Measurements from ENCODE around the gene KIF3B.
A peak's percentile ranks its signal among the peaks of the same experiment; 100 is the strongest.
"Not testable (repeated sequence)": the region's sequence is repeated elsewhere in the genome, so short reads cannot be mapped to it uniquely, and the experiment has no call there.

KIF3B gene

DNA sequence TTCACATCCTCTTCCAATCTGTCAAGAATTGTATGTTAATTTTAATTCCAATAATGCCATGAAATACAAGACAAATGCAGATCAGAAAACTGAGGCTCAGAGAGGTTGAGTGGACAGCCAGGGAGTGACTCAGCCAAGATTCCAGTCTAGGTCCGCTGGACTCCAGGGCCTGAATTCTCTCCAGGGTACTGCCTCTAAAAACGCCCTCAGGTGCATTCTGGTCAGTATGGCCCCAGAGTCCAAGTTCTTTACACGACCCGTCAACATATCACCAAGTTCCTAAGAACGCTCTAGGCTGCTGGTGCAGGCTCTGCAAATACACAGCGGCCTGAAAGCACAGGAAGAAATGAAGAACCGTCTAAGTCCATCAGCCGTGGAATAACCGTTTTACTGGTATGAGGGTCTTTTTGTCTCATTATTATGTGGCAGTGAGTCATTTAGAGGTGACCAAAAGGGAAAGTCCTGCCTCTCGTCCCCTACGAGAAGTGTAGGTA, 80.0 kb downstream of the KIF3B start:
- DNase-seq (ENCODE audit: low read depth), result no peak

DNA sequence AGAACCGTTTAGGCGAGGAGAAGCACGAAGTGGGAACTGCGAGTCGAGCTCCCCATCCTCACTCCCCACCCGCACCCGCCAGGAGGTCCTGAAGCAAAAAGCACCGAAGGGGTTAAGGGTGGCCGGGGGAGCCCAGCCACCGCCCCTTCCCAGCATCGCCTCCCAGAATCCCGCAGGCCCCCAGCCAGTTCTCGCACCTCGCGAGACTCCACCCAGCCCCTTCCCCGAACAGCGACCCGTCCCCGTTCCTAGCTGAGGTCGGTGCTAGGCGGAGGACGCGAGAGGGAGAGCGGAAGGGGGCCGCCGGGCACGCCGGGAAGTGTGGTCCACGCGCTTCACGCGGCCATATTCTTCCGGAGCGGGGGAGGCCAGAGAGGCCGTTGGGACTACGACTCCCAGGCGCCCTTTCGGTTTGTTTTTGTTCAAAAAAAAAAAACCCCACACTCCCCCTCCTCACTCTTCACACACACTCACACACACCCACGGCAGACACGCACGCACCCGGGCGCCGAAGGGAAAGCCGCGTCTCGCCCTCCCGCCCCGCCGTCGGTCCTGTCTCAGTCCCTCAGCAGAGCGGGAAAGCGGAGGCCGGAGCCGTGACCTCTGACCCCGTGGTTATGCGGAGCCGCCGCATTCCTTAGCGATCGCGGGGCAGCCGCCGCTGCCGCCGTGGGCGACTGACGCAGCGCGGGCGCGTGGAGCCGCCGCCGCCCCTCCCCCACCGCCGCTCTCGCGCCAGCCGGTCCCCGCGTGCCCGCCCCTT, 80.6 kb downstream of the KIF3B start, which contains the start of gene ASXL1:
Gene ASXL1 (plus strand): TSS at position 463 of the 763 bp plus-strand sequence. CDS start 445 bp downstream, outside the sequence.
- peak; percentile 93 for DNase-seq (ENCODE audit: low read depth)

DNA sequence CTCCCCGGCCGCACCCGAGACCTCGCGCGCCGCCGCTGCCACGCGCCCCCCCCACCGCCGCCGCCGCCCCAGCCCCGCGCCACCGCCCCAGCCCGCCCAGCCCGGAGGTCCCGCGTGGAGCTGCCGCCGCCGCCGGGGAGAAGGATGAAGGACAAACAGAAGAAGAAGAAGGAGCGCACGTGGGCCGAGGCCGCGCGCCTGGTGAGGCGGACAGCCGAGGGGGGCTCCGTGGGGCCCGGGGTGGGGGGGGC, 81.1 kb downstream of the KIF3B start:
- DNase-seq (ENCODE audit: low read depth), result no peak

DNA sequence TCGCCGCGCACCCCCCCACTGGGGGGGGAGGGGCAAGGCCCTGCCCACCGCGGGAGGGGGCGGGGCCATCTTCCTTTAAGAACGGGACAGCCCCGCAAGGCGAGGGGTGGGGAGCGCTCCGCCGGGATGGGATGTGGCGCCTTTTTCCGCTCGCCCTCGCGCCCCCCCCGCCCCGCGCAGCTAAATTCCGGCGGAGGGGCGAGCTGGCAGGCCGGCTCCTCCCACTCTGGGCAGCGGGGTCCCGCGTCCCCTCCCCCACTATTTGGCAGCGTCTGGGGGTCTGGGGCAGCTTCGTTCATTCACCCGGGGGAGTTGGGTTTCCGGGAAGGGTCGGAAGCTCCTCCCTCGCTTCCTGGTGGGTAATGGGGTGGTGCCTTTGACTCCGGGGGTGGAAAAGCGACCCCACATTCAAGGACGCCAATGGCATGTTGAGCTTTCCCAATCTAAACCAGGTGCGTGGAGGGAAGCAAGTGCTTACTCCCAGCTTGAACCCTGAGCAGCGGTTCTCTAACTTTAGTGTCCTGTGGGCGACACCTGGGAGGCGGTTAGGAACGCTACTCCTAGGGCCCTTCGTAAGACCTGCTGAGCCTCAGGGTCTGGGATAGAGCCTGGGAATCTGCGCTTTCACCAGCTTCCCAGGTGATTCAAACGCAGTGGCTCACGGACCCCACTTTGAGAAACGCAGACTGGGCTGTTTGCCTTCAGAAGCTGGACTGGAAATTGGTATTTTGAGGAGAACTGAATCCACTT, 81.6 kb downstream of the KIF3B start:
- peak; percentile 67 for DNase-seq (ENCODE audit: low read depth)

DNA sequence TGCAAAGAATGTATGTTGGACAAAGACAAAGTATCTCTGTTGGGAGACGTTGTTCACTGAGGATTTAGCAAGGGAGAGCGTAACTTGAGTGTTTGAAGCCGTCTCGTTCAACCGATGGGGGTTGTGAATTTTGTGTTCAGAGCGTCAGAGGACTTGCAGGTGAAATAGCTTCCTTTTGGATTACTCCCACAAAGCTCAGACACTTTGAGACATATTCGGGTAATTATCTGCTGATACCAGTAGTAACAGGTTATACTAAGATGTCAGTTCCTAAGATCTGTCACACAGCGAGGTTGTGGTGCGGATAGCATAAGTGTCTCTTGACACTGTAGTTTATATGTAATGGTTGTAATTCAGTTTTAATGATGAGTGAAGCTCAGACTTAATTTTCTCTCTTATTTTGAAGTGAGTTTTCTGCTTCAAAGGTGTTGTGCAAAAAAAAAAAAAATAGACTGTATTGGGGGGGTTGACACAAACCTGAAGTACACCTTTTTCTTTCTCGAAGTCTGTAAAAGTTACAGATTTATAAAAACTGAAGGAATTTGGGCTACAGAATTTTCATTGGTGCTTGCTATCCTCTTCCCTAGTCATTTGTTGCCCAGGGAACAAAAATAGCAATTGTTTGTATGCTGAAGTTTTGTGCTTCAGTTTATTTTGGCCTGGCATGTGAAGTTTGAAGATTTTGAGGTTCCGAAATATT, 82.3 kb downstream of the KIF3B start:
- DNase-seq (ENCODE audit: low read depth), result no peak

DNA sequence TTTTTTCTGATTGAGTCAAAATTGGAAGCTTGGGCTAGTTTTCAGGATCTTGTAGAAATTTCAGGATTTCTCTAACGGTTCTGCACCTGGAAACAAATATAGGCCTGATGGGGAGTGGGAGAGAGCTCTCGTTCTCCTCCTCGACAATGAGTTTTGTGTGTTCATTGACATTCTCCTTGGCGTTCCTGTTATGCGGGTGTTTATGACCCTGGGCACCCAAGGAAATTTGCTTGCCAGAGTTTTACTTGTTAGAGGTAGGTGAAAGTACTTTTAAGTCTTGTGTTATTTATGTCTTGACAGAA, 82.8 kb downstream of the KIF3B start:
- DNase-seq (ENCODE audit: low read depth), result no peak

DNA sequence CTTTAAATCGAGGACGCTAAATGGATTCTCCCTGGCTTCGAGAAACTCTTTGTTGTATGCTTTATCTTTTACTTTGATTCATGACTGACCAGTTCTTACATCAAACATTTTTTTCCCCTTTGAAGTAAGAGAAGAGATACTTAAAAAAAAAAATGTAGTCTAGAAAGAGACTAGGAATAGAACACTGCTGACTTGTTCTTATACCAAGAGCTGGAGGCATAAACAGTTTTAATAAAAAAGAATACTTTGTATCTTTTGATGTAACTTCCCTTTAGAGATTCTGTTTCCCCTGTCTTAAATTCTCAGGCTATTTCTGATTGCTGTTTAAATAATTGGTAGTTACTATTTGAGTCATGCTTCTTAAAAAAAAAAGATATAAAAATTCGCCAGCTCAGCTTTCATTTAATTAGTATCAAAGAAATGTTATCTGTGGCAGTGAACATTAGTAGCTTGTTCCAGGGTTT, 85.5 kb downstream of the KIF3B start:
- no peak for DNase-seq (ENCODE audit: low read depth)

DNA sequence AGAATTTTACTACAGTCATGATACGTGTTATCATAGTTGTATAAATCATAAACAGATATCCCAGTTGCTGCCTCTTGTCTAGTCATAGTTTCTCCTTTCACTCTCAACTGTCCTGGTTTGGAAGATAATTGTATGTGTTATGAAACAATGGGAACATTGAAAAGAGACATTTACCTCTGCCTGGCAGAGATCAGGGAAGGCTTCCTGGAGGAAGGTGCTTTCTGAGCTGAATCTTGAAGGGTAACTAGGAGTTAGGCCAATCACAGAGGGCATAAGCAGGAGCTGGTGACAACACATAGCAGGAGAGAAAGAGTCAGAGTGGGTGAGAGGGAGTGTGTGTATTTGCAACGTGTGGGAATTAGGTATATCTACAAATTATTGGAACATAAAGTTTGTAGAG, 86.0 kb downstream of the KIF3B start:
- no peak for DNase-seq (ENCODE audit: low read depth)

DNA sequence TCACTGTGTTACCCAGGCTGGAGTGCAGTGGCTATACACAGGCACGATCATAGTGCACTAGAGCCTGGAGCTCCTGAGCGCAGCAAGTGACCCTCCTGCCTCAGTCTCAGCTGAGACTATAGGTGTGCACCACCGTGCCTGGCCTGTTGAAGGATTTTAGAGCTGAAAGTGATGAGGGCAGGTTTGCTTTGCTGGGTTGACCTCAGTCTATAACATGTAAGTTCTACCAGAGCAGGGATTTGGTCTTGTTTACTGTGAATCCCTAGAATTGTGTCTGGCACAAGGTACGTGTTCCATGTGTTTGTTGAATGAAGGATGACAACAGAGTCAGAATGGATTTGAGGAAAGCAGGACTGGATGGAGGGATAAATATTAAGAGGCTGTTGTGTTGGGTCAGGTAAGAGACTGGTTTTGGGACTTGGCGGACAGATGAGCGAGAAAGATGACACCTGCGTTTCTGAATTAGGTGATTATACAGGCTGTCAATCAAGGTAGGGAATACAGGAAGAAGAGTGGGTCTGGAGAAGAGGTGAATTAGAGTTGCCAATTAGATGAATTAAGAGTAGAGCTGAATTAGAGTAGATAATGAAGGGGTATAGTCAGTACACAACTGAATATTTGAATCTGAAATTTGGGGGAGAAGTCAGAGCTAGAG, 87.2 kb downstream of the KIF3B start:
- no peak for DNase-seq (ENCODE audit: low read depth)

DNA sequence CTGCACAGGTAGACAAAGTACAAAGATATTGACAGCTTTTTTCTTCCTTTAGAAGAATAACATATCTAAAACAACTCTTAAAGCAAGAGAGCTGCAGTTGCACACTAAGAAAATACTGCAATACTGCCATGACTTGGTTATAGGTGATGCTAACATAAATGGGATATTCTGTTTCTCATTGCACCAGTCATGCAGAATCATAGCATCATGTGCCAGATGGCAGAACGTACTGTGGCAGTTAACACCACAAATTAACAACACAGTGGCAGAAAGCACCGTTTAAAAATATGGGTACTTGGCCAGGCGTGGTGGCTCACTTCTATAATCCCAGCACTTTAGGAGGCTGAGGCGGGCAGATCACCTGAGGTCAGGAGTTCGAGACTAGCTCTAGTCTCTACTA, 88.1 kb downstream of the KIF3B start:
- no peak for DNase-seq (ENCODE audit: low read depth)

DNA sequence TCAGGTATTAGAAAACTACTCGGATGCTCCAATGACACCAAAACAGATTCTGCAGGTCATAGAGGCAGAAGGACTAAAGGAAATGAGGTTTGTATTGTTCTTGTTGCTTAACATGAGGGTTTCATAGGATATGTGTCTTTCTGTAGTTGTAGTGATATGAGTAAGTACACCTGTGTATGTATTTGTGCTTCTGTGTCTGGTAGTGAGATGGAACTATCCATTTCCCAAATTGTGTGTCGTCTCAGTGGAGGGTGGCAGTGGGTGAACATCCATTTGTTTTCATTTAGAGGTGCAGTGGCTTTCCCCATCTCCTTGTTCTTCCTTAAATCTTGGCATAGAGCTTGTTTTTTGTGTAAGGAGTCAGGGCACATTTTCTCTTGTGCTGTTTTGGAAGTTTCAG, 88.9 kb downstream of the KIF3B start:
- DNase-seq (ENCODE audit: low read depth), result no peak

DNA sequence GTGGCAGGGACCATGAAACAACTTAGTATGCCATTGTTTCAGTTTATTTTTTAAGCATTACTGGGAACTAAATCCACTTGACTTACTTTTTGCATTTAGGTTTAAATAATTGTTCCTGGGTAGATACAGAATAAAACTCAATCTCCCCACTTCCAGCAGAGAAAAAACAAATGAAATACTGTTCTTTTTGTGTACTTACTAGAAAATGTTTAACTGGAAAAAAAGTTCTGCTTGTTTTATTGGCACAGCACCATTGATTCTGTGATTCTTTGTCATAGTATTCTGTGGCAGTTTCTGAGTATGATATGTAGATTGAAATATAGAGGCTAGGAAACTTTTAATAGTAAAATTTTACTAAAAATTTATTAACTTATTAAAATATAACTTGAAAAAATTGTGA, 90.9 kb downstream of the KIF3B start:
- no peak for DNase-seq (ENCODE audit: low read depth)

DNA sequence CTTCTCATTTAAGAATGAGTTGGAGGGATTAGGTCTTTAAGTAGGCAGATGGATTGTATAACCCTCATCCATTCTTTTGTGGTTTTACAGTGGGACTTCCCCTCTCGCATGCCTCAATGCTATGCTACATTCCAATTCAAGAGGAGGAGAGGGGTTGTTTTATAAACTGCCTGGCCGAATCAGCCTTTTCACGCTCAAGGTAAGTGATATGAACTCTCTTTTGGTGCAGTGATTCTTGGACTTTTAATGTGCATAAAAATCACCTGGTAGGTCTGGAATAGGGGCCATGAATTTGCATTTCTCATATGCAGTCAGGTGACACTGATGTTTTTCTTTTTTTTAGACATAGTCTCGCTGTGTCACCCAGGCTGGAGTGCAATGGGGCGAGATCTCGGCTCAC, 91.5 kb downstream of the KIF3B start:
- no peak for DNase-seq (ENCODE audit: low read depth)

DNA sequence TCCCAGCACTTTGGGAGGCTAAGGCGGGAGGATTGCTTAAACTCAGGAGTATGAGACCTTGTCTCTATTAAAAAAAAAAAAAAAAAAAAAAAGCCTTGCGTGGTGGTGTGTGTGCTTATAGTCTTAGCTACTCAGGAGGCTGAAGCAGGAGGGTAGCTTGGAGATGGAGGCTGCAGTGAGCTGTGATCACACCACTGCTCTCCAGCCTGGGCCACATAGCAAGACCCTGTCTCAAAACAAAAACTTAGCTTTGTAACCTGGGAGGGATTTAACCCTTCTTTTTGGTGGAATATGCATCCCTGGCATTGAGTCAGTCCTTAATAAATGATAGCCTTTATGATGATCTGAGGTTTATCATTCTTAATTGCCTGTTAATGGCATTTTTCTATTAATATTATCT, 93.4 kb downstream of the KIF3B start:
- no peak for DNase-seq (ENCODE audit: low read depth)

DNA sequence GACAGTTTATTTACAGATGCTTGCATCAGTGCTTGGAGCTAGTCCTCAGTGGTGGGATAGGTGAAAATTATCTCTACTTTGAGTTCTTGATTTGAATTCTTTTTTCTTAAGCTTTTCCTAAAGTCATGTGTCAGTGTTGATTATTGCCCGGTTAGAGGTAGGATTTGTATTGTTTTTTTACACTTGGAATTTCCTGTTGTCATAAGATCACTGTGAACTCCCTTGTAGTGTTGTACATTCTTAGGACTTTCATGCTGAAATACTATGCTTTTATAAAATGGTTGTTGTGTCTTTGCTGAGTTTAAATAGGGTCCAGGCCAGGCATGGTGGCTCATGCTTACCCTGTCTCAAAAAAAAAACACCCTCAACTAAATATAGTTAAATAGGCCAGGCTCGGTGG, 101.0 kb downstream of the KIF3B start:
- DNase-seq (ENCODE audit: low read depth), result no peak

DNA sequence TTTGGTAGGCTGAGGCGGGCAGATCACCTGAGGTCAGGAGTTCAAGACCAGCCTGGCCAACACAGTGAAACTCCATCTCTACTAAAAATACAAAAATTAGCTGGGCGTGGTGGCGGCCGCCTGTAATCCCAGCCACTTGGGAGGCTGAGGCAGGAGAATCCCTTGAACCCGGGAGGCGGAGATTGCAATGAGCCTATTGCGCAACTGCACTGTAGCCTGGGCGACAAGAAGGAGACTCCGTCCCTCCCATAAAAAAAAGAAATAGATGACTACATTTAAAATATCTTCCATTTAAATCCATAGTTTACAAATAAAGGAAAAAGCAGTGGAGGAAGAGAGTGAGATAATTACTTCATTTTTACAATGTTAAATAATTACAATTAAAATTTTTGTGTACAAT, 102.6 kb downstream of the KIF3B start:
- not testable (repeated sequence) for DNase-seq (ENCODE audit: low read depth)

DNA sequence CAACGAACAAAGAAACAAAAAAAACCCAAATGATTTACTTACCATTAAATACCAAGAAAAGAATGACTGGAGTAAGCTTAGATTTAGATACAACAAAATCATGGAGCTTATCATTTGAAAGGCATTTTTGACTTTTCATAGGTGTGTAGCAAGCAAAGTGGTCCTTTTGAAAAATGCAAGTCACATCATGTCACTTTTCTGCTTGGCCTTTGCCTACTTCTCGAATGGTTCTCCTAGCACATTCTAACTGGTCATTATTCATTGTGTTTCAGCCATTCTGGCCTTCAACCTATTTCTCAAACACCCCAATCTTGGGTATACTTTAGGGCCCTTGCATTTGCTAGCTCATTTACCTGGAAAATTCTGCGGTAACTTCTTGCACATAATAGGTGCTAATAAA, 103.3 kb downstream of the KIF3B start:
- DNase-seq (ENCODE audit: low read depth), result no peak

DNA sequence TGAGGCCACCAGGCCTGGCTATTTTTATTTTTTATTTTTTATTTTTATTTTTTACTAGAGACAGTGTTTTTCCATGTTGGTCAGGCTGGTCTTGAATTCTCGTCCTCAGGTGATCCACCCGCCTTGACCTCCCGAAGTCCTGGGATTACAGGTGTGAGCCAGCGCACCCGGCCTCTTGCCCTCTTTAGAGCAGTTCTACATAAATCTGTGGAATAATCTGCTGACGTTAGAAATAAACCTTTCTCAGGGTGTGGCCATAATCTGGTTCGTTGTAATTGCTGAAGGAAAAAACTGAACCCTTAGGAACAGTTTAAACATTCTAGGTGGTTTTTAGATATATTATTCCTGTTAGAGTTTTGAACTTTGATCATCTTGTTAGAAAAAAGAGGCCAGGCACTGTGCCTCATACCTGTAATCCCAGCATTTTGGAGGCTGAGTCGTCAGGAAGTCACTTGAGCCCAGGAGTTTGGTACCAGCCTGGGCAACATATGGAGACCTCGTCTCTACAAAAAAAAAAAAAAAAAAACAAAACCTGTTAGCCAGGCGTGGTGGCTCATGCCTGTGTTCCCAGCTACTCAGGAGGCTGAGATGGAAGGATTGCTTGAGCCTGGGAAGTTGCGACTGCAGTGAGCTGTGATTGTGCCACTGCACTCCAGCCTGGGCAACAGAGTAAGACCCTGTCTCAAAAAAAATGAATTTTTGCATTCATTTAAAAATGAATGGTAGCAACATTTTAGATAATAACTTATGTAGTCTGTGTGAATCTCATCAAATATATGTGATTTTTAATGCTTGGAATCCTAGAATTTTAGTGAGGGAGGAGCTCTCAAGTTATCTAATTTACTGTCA, 104.9 kb downstream of the KIF3B start:
- no peak for DNase-seq (ENCODE audit: low read depth)

DNA sequence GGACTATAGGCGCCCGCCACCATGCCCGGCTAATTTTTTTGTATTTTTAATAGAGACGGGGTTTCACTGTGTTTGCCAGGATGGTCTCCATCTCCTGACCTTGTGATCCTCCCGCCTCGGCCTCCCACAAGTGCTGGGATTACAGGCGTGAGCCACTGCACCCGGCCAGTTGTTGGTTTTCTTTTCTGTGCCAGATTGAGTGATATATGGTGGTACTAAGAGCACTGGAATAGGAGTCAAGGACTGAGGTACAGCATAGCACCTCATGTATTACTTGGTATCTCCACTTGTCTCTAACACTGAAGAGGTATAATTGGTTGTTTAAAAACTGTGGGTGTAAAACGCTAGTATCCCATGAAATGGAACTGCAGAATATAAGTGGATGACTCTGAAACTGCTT, 106.0 kb downstream of the KIF3B start:
- DNase-seq (ENCODE audit: low read depth), result not testable (repeated sequence)
